GM12872 (cell line): ENCODE data around the gene UNC45A.

Source experiments
- CTCF ChIP-seq: IDR thresholded peaks from 3 replicates; pipeline ENCODE4 v1.5.1; 2011; ENCODE audit warnings: low read depth, mild to moderate bottlenecking, low read length, moderate library complexity; ENCODE audit not compliant: insufficient read depth

Gene UNC45A

GRCh38 chr15:90911906-90912769 is 22.9 kb upstream of the UNC45A start:
- TF ChIP-seq CTCF, result no peak

- TF ChIP-seq CTCF, result no peak
Measured at GRCh38 chr15:90912770-90913075, 22.4 kb upstream of the UNC45A start.

- TF ChIP-seq CTCF, result no peak
Measured at GRCh38 chr15:90913398-90913944, 21.6 kb upstream of the UNC45A start.

- no peak for TF ChIP-seq CTCF
Measured at GRCh38 chr15:90914305-90915080, 20.6 kb upstream of the UNC45A start.

GRCh38 chr15:90915216-90915807 is 19.8 kb upstream of the UNC45A start:
- TF ChIP-seq CTCF, result no peak

- TF ChIP-seq CTCF, result no peak
Measured at GRCh38 chr15:90915808-90916440, 19.2 kb upstream of the UNC45A start.

- TF ChIP-seq CTCF, result no peak
Measured at GRCh38 chr15:90916461-90916860, 18.6 kb upstream of the UNC45A start.
